MM.1S (cell line): ENCODE data around the gene CHRD.

Source experiments
- EZH2 ChIP-seq: fragments of 300-600 bp; sonication (generic); optimal IDR thresholded peaks from 2 replicates; pipeline ENCODE3; 2017; ENCODE audit warnings: low read depth, mild to moderate bottlenecking, antibody characterized with exemption, low read length, mixed read lengths
- EZH2phosphoT487 ChIP-seq: fragments of 300-600 bp; sonication (generic); IDR thresholded peaks from 2 replicates; pipeline ENCODE4 v1.6.1; 2018; ENCODE audit warnings: antibody characterized with exemption, low read length
- TF ChIP-seq, protein P1 (sequence below): fragments of 300-600 bp; sonication (generic); IDR thresholded peaks from 2 replicates; pipeline ENCODE4 v1.5.1; 2016; ENCODE audit warnings: antibody characterized with exemption, low read length, mixed read lengths

DNA sequence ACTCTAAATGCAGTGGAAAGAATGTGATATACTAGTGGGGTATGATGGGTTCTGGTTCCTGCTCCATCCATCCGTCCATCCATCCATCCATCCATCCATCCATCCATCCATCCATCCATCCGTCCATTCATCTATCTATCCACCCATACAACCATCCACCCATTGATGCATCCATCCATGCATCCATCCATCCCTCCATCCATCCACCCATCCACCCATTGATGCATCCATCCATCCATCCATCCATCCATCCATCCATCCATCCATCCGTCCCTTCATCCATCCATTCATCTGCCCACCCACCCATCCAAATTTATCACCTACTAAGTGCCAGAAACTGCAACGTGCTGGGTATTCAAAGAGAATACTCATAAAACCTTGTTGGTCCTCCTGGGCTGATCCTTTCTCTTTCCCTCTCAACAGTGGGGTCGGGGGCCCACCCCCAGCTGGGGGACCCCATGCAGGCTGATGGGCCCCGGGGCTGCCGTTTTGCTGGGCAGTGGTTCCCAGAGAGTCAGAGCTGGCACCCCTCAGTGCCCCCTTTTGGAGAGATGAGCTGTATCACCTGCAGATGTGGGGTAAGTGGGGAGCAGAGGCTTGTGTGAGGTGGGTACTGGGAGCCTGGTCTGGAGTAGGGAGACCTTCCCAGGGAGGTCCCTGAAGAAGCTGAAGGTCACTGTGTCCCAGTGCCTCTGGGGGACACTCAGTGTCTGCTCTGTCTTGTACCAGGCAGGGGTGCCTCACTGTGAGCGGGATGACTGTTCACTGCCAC is 8.5 kb downstream of the CHRD start:
- TF ChIP-seq, protein P1, sequence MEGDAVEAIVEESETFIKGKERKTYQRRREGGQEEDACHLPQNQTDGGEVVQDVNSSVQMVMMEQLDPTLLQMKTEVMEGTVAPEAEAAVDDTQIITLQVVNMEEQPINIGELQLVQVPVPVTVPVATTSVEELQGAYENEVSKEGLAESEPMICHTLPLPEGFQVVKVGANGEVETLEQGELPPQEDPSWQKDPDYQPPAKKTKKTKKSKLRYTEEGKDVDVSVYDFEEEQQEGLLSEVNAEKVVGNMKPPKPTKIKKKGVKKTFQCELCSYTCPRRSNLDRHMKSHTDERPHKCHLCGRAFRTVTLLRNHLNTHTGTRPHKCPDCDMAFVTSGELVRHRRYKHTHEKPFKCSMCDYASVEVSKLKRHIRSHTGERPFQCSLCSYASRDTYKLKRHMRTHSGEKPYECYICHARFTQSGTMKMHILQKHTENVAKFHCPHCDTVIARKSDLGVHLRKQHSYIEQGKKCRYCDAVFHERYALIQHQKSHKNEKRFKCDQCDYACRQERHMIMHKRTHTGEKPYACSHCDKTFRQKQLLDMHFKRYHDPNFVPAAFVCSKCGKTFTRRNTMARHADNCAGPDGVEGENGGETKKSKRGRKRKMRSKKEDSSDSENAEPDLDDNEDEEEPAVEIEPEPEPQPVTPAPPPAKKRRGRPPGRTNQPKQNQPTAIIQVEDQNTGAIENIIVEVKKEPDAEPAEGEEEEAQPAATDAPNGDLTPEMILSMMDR: no peak
- TF ChIP-seq EZH2phosphoT487: no peak
- TF ChIP-seq EZH2: no peak
